Adrenal gland (tissue), 12 donors: ENCODE measurements around the gene LRRN1. TPM values are rescaled to one million over a fixed set of nuclear protein-coding genes. Genes with fewer than 3 reads are reported as not detected.
A peak's percentile ranks its signal among the peaks of the same experiment; 100 is the strongest.

Experiments used
- DNase-seq, 7 donors: peaks; one replicate each; pipeline ENCODE4 v3.0.0-alpha.2; 2019 to 2020
- H3K27ac ChIP-seq, 5 donors: fragments of 200-600 bp; sonication (generic) in 4 of 5; 1 replicate in 3 of 5; 2 replicates in 2 of 5; pipeline versions ENCODE4 v1.5.1 to v1.8.0; 2016 to 2020; ENCODE audit warnings: mild to moderate bottlenecking in 1 of 5
- H3K27me3 ChIP-seq: fragments of 200-600 bp; 2 replicates; pipeline ENCODE4 v1.8.0; 2021
- H3K36me3 ChIP-seq, 2 donors: fragments of 200-600 bp; replicated peaks in 1 of 2; 1 replicate in 1 of 2; 2 replicates in 1 of 2; pipeline versions ENCODE4 v1.5.1 to v1.8.0; 2018 to 2022
- H3K4me1 ChIP-seq, 2 donors: fragments of 200-600 bp; replicated peaks in 1 of 2; 1 replicate in 1 of 2; 2 replicates in 1 of 2; pipeline versions ENCODE4 v1.5.1 to v1.8.0; 2018 to 2021
- H3K4me3 ChIP-seq, 4 donors: fragments of 200-600 bp; sonication (generic) in 3 of 4; one replicate each; pipeline ENCODE4 v1.5.1; 2016 to 2018
- H3K9me3 ChIP-seq, 3 donors: fragments of 200-600 bp; sonication (generic) in 1 of 3; replicated peaks in 1 of 3; 1 replicate in 2 of 3; 2 replicates in 1 of 3; pipeline versions ENCODE4 v1.5.1 to v1.8.0; 2016 to 2021
- POLR2A ChIP-seq, 2 donors: fragments of 450-650 bp; IDR thresholded peaks; one replicate each; pipeline ENCODE4 v1.6.1; 2017; ENCODE audit warnings: antibody characterized with exemption in 2 of 2, mild to moderate bottlenecking in 2 of 2, moderate library complexity in 1 of 2
- WGBS, 4 donors: extraction: QIAGEN DNeasy Blood & Tissue Kit in 2 of 4; methylation state at CpG; one replicate each; pipeline versions ENCODE4 v1.1.5 to v1.1.7; 2013 to 2017; 5-methylcytosine and 5-hydroxymethylcytosine counted together
- intact Hi-C, 2 donors: fragments of 100-400 bp; cut with DNase I; formaldehyde crosslinking; loops; one replicate each; pipeline versions ENCODE4 v1.14.1 to v1.15.0; 2022 to 2023
- polyA plus RNA-seq, 3 donors: library from polyadenylated mRNA; stranded (reverse); fragments of 200-250 nt in 2 of 3; fragments of 350-450 nt in 1 of 3; fragmentation: Illumina TruSeq in 1 of 3; extraction: RNeasy Lipid Tissue Mini Kit (QIAGEN cat#74804) in 1 of 3; gene quantifications; one replicate each; pipeline ENCODE4 v1.2.3, GENCODE V29; 2013 to 2014
- total RNA-seq, 9 donors: library from RNA; depleted of rRNA in 4 of 9; stranded (reverse); fragments of >200 nt in 4 of 9; fragments of 120-200 nt in 1 of 9; fragmentation: NEBNext Ultra II Directional in 1 of 9; extraction: Animal tissue kit (Norgen Biotek cat#: 25700) in 1 of 9; gene quantifications; one replicate each; pipeline versions ENCODE4 v1.1.0 to v1.2.4, GENCODE V29; 2013 to 2023
- TF ChIP-seq, protein P1 (sequence below), 6 experiments: fragments of 450-650 bp in 4 of 6; fragments of 200-600 bp in 2 of 6; sonication (generic) in 1 of 6; IDR thresholded peaks; 1 replicate in 5 of 6; 2 replicates in 1 of 6; pipeline versions ENCODE4 v1.5.1 to v1.8.0; 2016 to 2021; ENCODE audit warnings: antibody characterized with exemption in 6 of 6, mild to moderate bottlenecking in 2 of 6, moderate library complexity in 1 of 6
- donor health status: healthy with polysubstance abuse.
- donor health status: Bipolar disorder and iron deficiency.
- donor health status: DM: yes; HTN: yes; CAD: no.
- donor health status: DM: no; HTN: no; CAD: no.
- donor health status: DM: no; HTN: no; CAD: no.
- donor health status: DM: yes; HTN: yes; CAD: no.

The LRRN1 gene
- total and polyA plus RNA-seq, 12 donors, result 0.03 to 0.70 (median 0.11) TPM; not detected in 3

DNA sequence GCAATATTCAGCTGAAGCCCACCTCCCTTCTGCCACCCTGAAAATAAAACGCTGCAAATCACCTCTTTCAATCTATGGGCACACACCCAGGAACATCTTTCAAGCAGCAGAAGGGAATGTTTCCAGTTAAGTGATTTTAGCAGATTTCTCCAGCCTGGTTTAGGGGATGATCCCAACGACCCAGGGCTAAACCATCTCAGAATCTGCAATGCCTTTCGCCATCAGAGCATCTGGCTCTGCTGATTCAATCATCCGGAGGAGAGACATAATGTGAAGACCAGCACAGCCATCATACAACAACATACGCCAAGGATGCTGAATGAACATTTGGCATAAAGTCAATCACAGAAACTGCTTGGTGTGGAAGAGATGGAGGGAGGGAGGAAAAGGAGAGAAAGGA lies 15.5 kb upstream of the LRRN1 start:
- TF ChIP-seq POLR2A (IDR thresholded peaks at IDR 0.05), result no peak
- TF ChIP-seq, protein P1, sequence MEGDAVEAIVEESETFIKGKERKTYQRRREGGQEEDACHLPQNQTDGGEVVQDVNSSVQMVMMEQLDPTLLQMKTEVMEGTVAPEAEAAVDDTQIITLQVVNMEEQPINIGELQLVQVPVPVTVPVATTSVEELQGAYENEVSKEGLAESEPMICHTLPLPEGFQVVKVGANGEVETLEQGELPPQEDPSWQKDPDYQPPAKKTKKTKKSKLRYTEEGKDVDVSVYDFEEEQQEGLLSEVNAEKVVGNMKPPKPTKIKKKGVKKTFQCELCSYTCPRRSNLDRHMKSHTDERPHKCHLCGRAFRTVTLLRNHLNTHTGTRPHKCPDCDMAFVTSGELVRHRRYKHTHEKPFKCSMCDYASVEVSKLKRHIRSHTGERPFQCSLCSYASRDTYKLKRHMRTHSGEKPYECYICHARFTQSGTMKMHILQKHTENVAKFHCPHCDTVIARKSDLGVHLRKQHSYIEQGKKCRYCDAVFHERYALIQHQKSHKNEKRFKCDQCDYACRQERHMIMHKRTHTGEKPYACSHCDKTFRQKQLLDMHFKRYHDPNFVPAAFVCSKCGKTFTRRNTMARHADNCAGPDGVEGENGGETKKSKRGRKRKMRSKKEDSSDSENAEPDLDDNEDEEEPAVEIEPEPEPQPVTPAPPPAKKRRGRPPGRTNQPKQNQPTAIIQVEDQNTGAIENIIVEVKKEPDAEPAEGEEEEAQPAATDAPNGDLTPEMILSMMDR (IDR thresholded peaks at IDR 0.05), result no peak
- Histone ChIP-seq H3K9me3 (no peaks in the 10 kb centered on the region), H3K36me3 (no peaks in the 10 kb centered on the region), H3K27me3 (no peaks in the 10 kb centered on the region), H3K27ac (no peak overlapping the region), H3K4me3 (no peak overlapping the region), H3K4me1 (no peaks in the 10 kb centered on the region)
- DNase-seq, result no peak
- WGBS, 4 donors, result 55 to 79% (median 72%) methylated on average over 5 of the region's 5 CpGs
- intact Hi-C loops, result no loop called here

DNA sequence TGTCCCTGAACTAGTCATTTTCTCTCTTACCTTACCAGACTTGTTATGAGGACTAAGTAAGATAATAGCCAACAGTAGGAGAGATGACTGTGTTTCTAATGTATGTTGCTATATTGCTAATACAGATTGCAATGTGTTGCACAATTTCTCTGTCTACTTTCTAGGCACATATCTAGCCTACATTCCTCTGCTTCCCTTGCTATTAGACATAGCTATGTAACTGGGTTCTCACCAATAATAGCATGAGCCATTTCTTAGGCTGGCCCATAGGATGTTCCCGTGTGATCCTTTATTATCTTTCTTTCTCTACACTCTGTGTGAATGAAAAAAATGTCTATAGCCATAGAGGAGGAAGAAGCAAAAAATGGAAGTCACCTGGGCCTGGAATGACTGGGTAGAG lies 6.8 kb upstream of the LRRN1 start:
- Histone ChIP-seq H3K27me3 (no peaks in the 10 kb centered on the region), H3K4me3 (no peak overlapping the region), H3K9me3 (no peaks in the 10 kb centered on the region), H3K4me1 (no peaks in the 10 kb centered on the region), H3K36me3 (no peaks in the 10 kb centered on the region), H3K27ac (no peak overlapping the region)
- intact Hi-C loops, result no loop called here
- 82 to 88% (median 85%) methylated on average over 1 of the region's 1 CpG for WGBS, 4 donors
- no peak for DNase-seq
- no peak for TF ChIP-seq POLR2A (IDR thresholded peaks at IDR 0.05)
- TF ChIP-seq, protein P1 (IDR thresholded peaks at IDR 0.05), result no peak

DNA sequence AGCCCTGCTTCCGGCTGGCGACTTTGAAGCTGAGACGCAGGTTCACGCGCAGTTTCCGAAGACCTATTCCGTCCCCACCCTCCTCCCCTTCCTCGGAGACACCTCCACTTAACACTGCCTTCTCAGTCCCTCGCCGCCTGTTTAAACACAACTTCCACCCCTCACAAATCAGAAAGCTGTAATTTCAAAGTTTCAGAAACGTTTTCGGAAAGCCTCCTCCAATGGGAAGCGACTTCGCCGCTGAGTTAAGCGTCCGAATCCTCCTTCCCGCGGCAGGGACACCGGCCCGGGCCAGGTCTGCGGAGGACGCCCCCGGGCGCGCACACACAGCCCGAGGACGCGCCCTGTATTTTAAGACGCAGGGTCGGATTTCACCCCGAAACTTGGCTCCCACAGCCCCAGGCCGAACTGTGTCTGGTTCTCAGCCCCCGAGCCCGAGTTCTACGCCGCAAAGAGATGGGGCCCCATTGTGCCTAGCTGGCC lies 559 bp upstream of the LRRN1 start:
- peak overlapping the region in 2 of 4 donors; percentile 26 to 54 for H3K4me3 ChIP-seq
- no peak overlapping the region for H3K27ac ChIP-seq
- H3K4me1 ChIP-seq, result peaks cover 0 to 12% of the 10 kb centered on the region in 2 donors
- WGBS, 4 donors, result 0 to 1% (median 1%) methylated on average over 14 to 37 of the region's 37 CpGs
- intact Hi-C loops, result no loop called here
- peaks cover 10% of the 10 kb centered on the region for H3K27me3 ChIP-seq
- DNase-seq, result peak in 1 of 7 donors; percentile 7
- TF ChIP-seq, protein P1 (IDR thresholded peaks at IDR 0.05), result no peak
- no peak for TF ChIP-seq POLR2A (IDR thresholded peaks at IDR 0.05)
- H3K36me3 ChIP-seq, result no peaks in the 10 kb centered on the region
- no peaks in the 10 kb centered on the region for H3K9me3 ChIP-seq

DNA sequence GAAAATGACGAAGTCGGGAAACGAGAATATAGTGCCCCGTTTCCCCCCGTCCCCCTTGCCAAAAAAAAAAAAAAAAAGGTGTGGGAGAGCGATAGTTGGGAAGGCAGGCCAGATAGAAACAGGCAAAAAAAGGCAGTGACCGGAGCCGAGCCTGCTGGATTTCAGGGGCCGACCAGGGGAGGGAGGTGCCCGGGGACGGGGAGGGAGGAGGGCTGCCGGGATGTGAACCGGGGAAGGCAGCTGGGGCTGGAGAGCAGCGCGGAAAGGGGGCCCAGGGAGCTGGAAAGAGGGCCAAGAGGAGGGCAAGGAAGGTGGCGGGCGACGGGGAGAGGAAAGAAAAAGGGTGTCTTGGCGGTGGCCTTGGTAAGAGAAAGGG lies 837 bp downstream of the LRRN1 start:
- Histone ChIP-seq H3K27me3 (peaks cover 10% of the 10 kb centered on the region), H3K4me3 (peak overlapping the region in 2 of 4 donors; percentile 26 to 54), H3K27ac (no peak overlapping the region), H3K4me1 (peaks cover 0 to 12% of the 10 kb centered on the region in 2 donors), H3K36me3 (no peaks in the 10 kb centered on the region), H3K9me3 (no peaks in the 10 kb centered on the region)
- intact Hi-C loops, result no loop called here
- TF ChIP-seq, protein P1 (IDR thresholded peaks at IDR 0.05), result no peak
- TF ChIP-seq POLR2A (IDR thresholded peaks at IDR 0.05), result no peak
- DNase-seq, result peak in 1 of 7 donors; percentile 8
- WGBS, 4 donors, result 0 to 2% (median 1%) methylated on average over 18 to 19 of the region's 19 CpGs
